ENCODE measurements around the gene PLEKHG5. TPM values are rescaled to one million over a fixed set of nuclear protein-coding genes. Genes with fewer than 3 reads are reported as not detected.

PLEKHG5 gene
- total and polyA plus RNA-seq, 11 donors: 7.2 to 20.2 (median 15.2) TPM

GRCh38 chr1:6513320-6513801, 21.9 kb upstream of the PLEKHG5 start:
- intact Hi-C loops (cut with DNase I): no loop called here
- peak in 3 of 4 donors; percentile 12 to 43 (median 26) for ATAC-seq
- Histone ChIP-seq H3K4me1 (peaks cover 0 to 12% (median 2%) of the 10 kb centered on the region in 12 donors), H3K9me3 (no peaks in the 10 kb centered on the region), H3K36me3 (no peaks in the 10 kb centered on the region), H3K27ac (no peak overlapping the region), H3K4me3 (no peak overlapping the region), H3K27me3 (no peaks in the 10 kb centered on the region)
- peak in 1 of 5 donors; percentile 58 for DNase-seq
- no peak for TF ChIP-seq POLR2A (IDR thresholded peaks at IDR 0.05)
- TF ChIP-seq, protein P1, sequence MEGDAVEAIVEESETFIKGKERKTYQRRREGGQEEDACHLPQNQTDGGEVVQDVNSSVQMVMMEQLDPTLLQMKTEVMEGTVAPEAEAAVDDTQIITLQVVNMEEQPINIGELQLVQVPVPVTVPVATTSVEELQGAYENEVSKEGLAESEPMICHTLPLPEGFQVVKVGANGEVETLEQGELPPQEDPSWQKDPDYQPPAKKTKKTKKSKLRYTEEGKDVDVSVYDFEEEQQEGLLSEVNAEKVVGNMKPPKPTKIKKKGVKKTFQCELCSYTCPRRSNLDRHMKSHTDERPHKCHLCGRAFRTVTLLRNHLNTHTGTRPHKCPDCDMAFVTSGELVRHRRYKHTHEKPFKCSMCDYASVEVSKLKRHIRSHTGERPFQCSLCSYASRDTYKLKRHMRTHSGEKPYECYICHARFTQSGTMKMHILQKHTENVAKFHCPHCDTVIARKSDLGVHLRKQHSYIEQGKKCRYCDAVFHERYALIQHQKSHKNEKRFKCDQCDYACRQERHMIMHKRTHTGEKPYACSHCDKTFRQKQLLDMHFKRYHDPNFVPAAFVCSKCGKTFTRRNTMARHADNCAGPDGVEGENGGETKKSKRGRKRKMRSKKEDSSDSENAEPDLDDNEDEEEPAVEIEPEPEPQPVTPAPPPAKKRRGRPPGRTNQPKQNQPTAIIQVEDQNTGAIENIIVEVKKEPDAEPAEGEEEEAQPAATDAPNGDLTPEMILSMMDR (IDR thresholded peaks at IDR 0.05): no peak
- 66 to 88% (median 74%) methylated on average over 9 of the region's 9 CpGs; no CpG with 5 or more reads in 1 of the 4 donors for WGBS, 4 donors

GRCh38 chr1:6512908-6513280, 21.4 kb upstream of the PLEKHG5 start:
- H3K27ac ChIP-seq: no peak overlapping the region
- peak in 1 of 5 donors; percentile 40 for DNase-seq

GRCh38 chr1:6512245-6512907, 20.9 kb upstream of the PLEKHG5 start:
- H3K36me3 ChIP-seq: no peaks in the 10 kb centered on the region
- peak in 1 of 5 donors; percentile 42 for DNase-seq
- intact Hi-C loops (cut with DNase I): no loop called here
- H3K4me1 ChIP-seq: peaks cover 0 to 18% (median 2%) of the 10 kb centered on the region in 12 donors
- H3K9me3 ChIP-seq: no peaks in the 10 kb centered on the region
- no peak for ATAC-seq
- no peak overlapping the region for H3K4me3 ChIP-seq
- TF ChIP-seq POLR2A (IDR thresholded peaks at IDR 0.05): no peak
- TF ChIP-seq, protein P1 (IDR thresholded peaks at IDR 0.05): no peak
- 90 to 93% (median 90%) methylated on average over 16 to 19 of the region's 19 CpGs for WGBS, 4 donors
- H3K27me3 ChIP-seq: no peaks in the 10 kb centered on the region
- no peak overlapping the region for H3K27ac ChIP-seq

More at GRCh38 chr1:6512908-6513280, 21.4 kb upstream of the PLEKHG5 start:
- Histone ChIP-seq H3K4me3 (no peak overlapping the region), H3K4me1 (peaks cover 0 to 13% (median 2%) of the 10 kb centered on the region in 12 donors), H3K36me3 (no peaks in the 10 kb centered on the region), H3K9me3 (no peaks in the 10 kb centered on the region), H3K27me3 (no peaks in the 10 kb centered on the region)
- 74 to 90% (median 83%) methylated on average over 5 to 8 of the region's 8 CpGs for WGBS, 4 donors
- no peak for TF ChIP-seq POLR2A (IDR thresholded peaks at IDR 0.05)
- TF ChIP-seq, protein P1 (IDR thresholded peaks at IDR 0.05): no peak
- intact Hi-C loops (cut with DNase I): no loop called here
- no peak for ATAC-seq

GRCh38 chr1:6511561-6512244, 20.2 kb upstream of the PLEKHG5 start:
- Histone ChIP-seq H3K27me3 (no peaks in the 10 kb centered on the region), H3K9me3 (no peaks in the 10 kb centered on the region), H3K36me3 (no peaks in the 10 kb centered on the region), H3K27ac (no peak overlapping the region), H3K4me3 (no peak overlapping the region), H3K4me1 (peaks cover 0 to 22% (median 2%) of the 10 kb centered on the region in 12 donors)
- TF ChIP-seq, protein P1 (IDR thresholded peaks at IDR 0.05): no peak
- no peak for TF ChIP-seq POLR2A (IDR thresholded peaks at IDR 0.05)
- intact Hi-C loops (cut with DNase I): no loop called here
- DNase-seq (peak in 1 of 5 donors; percentile 28), ATAC-seq (no peak)
- 85 to 91% (median 88%) methylated on average over 9 to 16 of the region's 16 CpGs for WGBS, 4 donors

All from heart left ventricle (tissue), 16 donors.